K562 (cell line): ENCODE results near the gene LRRC75A. TPM values are rescaled to one million over a fixed set of nuclear protein-coding genes. Genes with fewer than 3 reads are reported as not detected.

Source experiments
- ATAC-seq: fragments of 200-7000 bp; cut with Tn5 transposase; 3 replicates; pipeline ENCODE4 v1.9.1; 2020; ENCODE audit warnings: moderate library complexity
- BruUV-seq: library from RNA; stranded (reverse); fragments of 400-500 nt; replicated peaks from 2 replicates; lab custom pipeline; 2021; lab: Mats Ljungman, UMichigan
- CTCF ChIA-PET: fragments of 300-600 bp; formaldehyde crosslinking; extraction: SDS; loops from one replicate; lab custom pipeline; 2021; ENCODE audit warnings: low intra/inter-chr PET ratio; lab: Yijun Ruan, JAX
- POLR2A ChIA-PET: fragments of 300-600, 350-650 bp; sonication (Branson Sonifier 250); formaldehyde crosslinking; extraction: SDS; loops from one replicate; lab custom pipeline; 2021; ENCODE audit warnings: antibody characterized with exemption, inconsistent platforms; lab: Yijun Ruan, JAX
- DNase-seq, 4 experiments: peaks; one replicate each; pipeline versions ENCODE4 v3.0.0 to v3.0.0-alpha.2; 2011 to 2018; ENCODE audit warnings: low spot score in 3 of 4, mixed read lengths in 3 of 4; ENCODE audit errors: extremely low read depth in 1 of 4
- FAIRE-seq: peaks from 2 replicates; lab custom pipeline; 2011; peaks lifted over from hg19 to GRCh38; lab: Jason Lieb, UNC
- H2AFZ ChIP-seq: 2 replicates; pipeline ENCODE4 v1.6.0; 2011; ENCODE audit warnings: low read depth, low read length, control low read depth, inconsistent platforms
- H3K27ac ChIP-seq: fragments of 200-600 bp; 3 replicates; pipeline ENCODE4 v1.8.0; 2011; ENCODE audit warnings: low read depth, mild to moderate bottlenecking, control low read depth, inconsistent platforms, low read length, moderate library complexity, mixed read lengths; ENCODE audit errors: extremely low read depth
- H3K27me3 ChIP-seq, 2 experiments: fragments of 300-600 bp in 1 of 2; 2 replicates in 1 of 2; 3 replicates in 1 of 2; pipeline versions ENCODE4 v1.6.0 to v1.8.0; 2011; ENCODE audit warnings: inconsistent platforms in 2 of 2, low read length in 2 of 2, mild to moderate bottlenecking in 1 of 2, mixed read lengths in 1 of 2, moderate library complexity in 1 of 2; ENCODE audit not compliant: control insufficient read depth in 2 of 2, insufficient read depth in 2 of 2
- H3K36me3 ChIP-seq: fragments of 300-600 bp; 3 replicates; pipeline ENCODE4 v1.8.0; 2011; ENCODE audit warnings: mild to moderate bottlenecking, low read length, inconsistent platforms; ENCODE audit not compliant: control insufficient read depth, insufficient read depth
- H3K4me1 ChIP-seq, 2 experiments: fragments of 200-600 bp in 1 of 2; replicated peaks in 1 of 2; 2 replicates in 1 of 2; 3 replicates in 1 of 2; pipeline versions ENCODE4 v1.5.1 to v1.8.0; 2011; ENCODE audit warnings: inconsistent platforms in 2 of 2, low read length in 2 of 2, mild to moderate bottlenecking in 1 of 2, mixed read lengths in 1 of 2, moderate library complexity in 1 of 2; ENCODE audit not compliant: control insufficient read depth in 2 of 2, insufficient read depth in 2 of 2
- H3K4me2 ChIP-seq: 2 replicates; pipeline ENCODE4 v1.6.1; 2011; ENCODE audit warnings: low read length, control low read depth, inconsistent platforms, mixed read lengths; ENCODE audit not compliant: insufficient read depth
- H3K4me3 ChIP-seq: fragments of 200-600 bp; sonication (generic), shearing (Covaris generic); 2 replicates; pipeline ENCODE4 v1.5.1; 2016; ENCODE audit warnings: control low read depth, inconsistent platforms
- H3K79me2 ChIP-seq: fragments of 200-600 bp; 3 replicates; pipeline ENCODE4 v1.8.0; 2011; ENCODE audit warnings: low read length, inconsistent platforms; ENCODE audit not compliant: control insufficient read depth, insufficient read depth
- H3K9ac ChIP-seq, 2 experiments: 2 replicates each; pipeline versions ENCODE4 v1.6.0 to v1.6.1; 2011; ENCODE audit warnings: low read depth in 2 of 2, low read length in 2 of 2, control low read depth in 1 of 2, inconsistent platforms in 1 of 2, mild to moderate bottlenecking in 1 of 2, mixed read lengths in 1 of 2; ENCODE audit not compliant: insufficient read depth in 1 of 2
- H3K9me1 ChIP-seq: one replicate; pipeline ENCODE4 v1.6.0; 2011; ENCODE audit warnings: inconsistent platforms, mild to moderate bottlenecking, low read length, moderate library complexity; ENCODE audit not compliant: control insufficient read depth, insufficient read depth
- H3K9me3 ChIP-seq: replicated peaks from 2 replicates; pipeline ENCODE4 v1.5.1; 2011; ENCODE audit warnings: low read depth, low read length, inconsistent platforms; ENCODE audit not compliant: control insufficient read depth, insufficient read depth
- H4K20me1 ChIP-seq: replicated peaks from 2 replicates; pipeline ENCODE4 v1.6.1; 2011; ENCODE audit warnings: low read length, inconsistent platforms, mixed read lengths; ENCODE audit not compliant: control insufficient read depth, insufficient read depth
- CHD7 ChIP-seq: fragments of 200-600 bp; sonication (generic); IDR thresholded peaks from one replicate; pipeline ENCODE4 v1.6.1; 2012; ENCODE audit warnings: mild to moderate bottlenecking, low read depth, low read length, inconsistent platforms
- E2F5 ChIP-seq: sonication (generic); formaldehyde crosslinking; IDR thresholded peaks from 2 replicates; pipeline ENCODE4 v1.8.0; 2022; ENCODE audit warnings: mild to moderate bottlenecking, missing genetic modification reagents
- HOMEZ ChIP-seq: fragments of 250-450 bp; sonication (Bioruptor Pico); IDR thresholded peaks from 2 replicates; pipeline ENCODE4 v1.4.0; 2020; ENCODE audit warnings: mild to moderate bottlenecking, moderate library complexity
- SMAD3 ChIP-seq: fragments of 450-650 bp; formaldehyde crosslinking; conservative IDR thresholded peaks from 2 replicates; pipeline ENCODE4 v1.4.0; 2020; ENCODE audit warnings: mild to moderate bottlenecking
- U2AF2 ChIP-seq: fragments of 200-400 bp; formaldehyde crosslinking; optimal IDR thresholded peaks from 2 replicates; pipeline ENCODE3; 2017; ENCODE audit warnings: low read depth, mild to moderate bottlenecking, low read length
- WGBS: fragments of 100-300 bp; shearing (Covaris generic); methylation state at CpG from one replicate; pipeline ENCODE4 v1.1.6; 2016; ENCODE audit warnings: low coverage, mixed read lengths; ENCODE audit not compliant: insufficient coverage; ENCODE audit errors: missing lambda C conversion rate; 5-methylcytosine and 5-hydroxymethylcytosine counted together
- in situ Hi-C: fragments of 300-500 bp; cut with MboI; formaldehyde crosslinking; loops from 4 replicates; pipeline ENCODE4 v1.15.0; 2018; ENCODE audit warnings: inconsistent platforms, mixed read lengths
- intact Hi-C: fragments of 100-400 bp; cut with micrococcal nuclease; formaldehyde crosslinking; loops from 2 replicates; pipeline ENCODE4 v1.14.2; 2022
- polyA plus RNA-seq, 8 experiments: library from polyadenylated mRNA; depleted of rRNA in 4 of 8; stranded (reverse) in 5 of 8; unstranded in 3 of 8; fragments of >200 nt; fragmentation: Nextera tagmentation in 2 of 8; fragmentation: Illumina TruSeq in 1 of 8; extraction: Ambion mirVana in 2 of 8; extraction: Trizol in 1 of 8; gene quantifications; 2 replicates each; pipeline versions ENCODE4 v1.2.1 to v1.2.3, GENCODE V29; 2011 to 2014; ENCODE audit warnings: inconsistent platforms in 1 of 8, missing spikeins in 1 of 8
- total RNA-seq, 7 experiments: library from RNA; depleted of rRNA in 6 of 7; stranded (reverse); fragments of >200 nt in 6 of 7; fragmentation: Illumina TruSeq in 2 of 7; extraction: Trizol in 2 of 7; gene quantifications; 2 replicates each; pipeline versions ENCODE4 v1.2.1 to v1.2.3, GENCODE V29; 2011 to 2021; ENCODE audit warnings: low replicate concordance in 1 of 7
- TF ChIP-seq, protein P1 (sequence below): fragments of 450-650 bp; IDR thresholded peaks from 2 replicates; pipeline ENCODE4 v1.6.1; 2016; ENCODE audit warnings: low read depth, mild to moderate bottlenecking, moderate library complexity

LRRC75A gene
- total and polyA plus RNA-seq, 9 of the 15 experiments (the other 6 are each of a cell fraction or from before 2014, with no cell fraction given) = 0.04 to 0.34 (median 0.08) TPM; not detected in 5

DNA sequence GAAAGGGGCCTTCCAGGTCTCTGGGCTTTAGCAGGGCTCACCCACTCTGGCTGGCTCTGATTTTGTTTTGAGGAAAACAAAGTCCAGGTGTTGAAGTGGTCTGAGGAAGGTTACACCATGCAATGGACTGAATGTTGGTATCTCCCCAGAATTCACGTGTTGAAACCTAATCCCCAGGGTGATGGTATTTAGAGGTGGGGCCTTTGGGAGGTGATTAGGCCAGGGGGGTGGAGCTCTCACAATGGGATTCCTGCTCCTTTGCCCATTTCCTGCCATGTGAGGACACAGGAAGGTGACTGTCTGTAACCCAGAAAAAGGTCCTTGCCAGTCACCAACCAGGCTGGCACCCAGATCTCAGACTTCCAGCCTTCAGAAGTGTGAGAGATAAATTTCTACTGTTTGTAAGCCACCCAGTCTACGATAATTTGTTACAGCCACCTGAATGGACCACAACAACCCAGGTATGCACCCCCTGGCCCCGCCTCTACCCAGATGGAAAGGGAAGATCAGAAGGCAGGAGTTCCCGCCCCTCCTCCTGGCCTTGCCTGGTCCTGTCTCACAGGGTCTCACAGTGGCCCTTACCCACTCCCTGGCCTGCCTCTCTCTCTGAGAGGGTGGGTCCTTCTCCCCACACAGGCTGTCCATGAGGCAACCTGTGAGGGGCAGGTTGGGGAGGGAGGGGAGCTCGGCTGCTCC lies 32.0 kb downstream of the LRRC75A start:
- no peak for FAIRE-seq
- ChIA-PET POLR2A (interaction anchor here (0.6 kb wide), 1 partner anchor 9 kb away, joined by 3 read pairs; no protein-coding TSS in a partner anchor), CTCF (no interaction called here)
- Histone ChIP-seq H3K27ac (no peak overlapping the region), H3K9me3 (no peaks in the 10 kb centered on the region), H4K20me1 (peaks cover 9% of the 10 kb centered on the region; the same call in 1 of the 2 replicates), H3K4me3 (no peak overlapping the region), H3K9me1 (no peaks in the 10 kb centered on the region), H3K27me3 (no peaks in the 10 kb centered on the region), H3K79me2 (no peaks in the 10 kb centered on the region), H3K9ac (peak overlapping the region in 1 of 2 experiments; percentile 52; a peak in 2 of 4 replicates), H2AFZ (no peak overlapping the region), H3K4me1 (peaks cover 0 to 5% of the 10 kb centered on the region in 2 experiments; a peak in 2 of 5 replicates), H3K4me2 (no peak overlapping the region), H3K36me3 (peaks cover 13% of the 10 kb centered on the region; the same call in 2 of the 3 replicates)
- in situ Hi-C loops (no loop called here), intact Hi-C loops (loop anchor here (10.0 kb wide), 1 partner anchor 95 kb away; no protein-coding TSS in a partner anchor)
- 74% methylated on average over 4 of the region's 5 CpGs for WGBS
- ATAC-seq = no peak
- no peak for DNase-seq
- BruUV-seq = no TSS peak
- no peak for TF ChIP-seq E2F5 (CRISPR knock-in tag)
- TF ChIP-seq SMAD3 (CRISPR knock-in tag) = no peak
- no peak for TF ChIP-seq HOMEZ (CRISPR knock-in tag)
- TF ChIP-seq CHD7 = no peak
- TF ChIP-seq, protein P1, sequence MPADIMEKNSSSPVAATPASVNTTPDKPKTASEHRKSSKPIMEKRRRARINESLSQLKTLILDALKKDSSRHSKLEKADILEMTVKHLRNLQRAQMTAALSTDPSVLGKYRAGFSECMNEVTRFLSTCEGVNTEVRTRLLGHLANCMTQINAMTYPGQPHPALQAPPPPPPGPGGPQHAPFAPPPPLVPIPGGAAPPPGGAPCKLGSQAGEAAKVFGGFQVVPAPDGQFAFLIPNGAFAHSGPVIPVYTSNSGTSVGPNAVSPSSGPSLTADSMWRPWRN = no peak
- no peak for TF ChIP-seq U2AF2
